NCI-H1436 treated with DMSO at 0.1 percent for 48 hours (cell line): ENCODE data around the gene TMEM132D.

Experiments used
- DNase-seq: peaks from one replicate; lab custom pipeline; 2025; lab: John Stamatoyannopoulos, UW

TMEM132D gene

GRCh38 chr12:129873111-129873832 is 30.6 kb downstream of the TMEM132D start:
- DNase-seq, result no peak

DNA sequence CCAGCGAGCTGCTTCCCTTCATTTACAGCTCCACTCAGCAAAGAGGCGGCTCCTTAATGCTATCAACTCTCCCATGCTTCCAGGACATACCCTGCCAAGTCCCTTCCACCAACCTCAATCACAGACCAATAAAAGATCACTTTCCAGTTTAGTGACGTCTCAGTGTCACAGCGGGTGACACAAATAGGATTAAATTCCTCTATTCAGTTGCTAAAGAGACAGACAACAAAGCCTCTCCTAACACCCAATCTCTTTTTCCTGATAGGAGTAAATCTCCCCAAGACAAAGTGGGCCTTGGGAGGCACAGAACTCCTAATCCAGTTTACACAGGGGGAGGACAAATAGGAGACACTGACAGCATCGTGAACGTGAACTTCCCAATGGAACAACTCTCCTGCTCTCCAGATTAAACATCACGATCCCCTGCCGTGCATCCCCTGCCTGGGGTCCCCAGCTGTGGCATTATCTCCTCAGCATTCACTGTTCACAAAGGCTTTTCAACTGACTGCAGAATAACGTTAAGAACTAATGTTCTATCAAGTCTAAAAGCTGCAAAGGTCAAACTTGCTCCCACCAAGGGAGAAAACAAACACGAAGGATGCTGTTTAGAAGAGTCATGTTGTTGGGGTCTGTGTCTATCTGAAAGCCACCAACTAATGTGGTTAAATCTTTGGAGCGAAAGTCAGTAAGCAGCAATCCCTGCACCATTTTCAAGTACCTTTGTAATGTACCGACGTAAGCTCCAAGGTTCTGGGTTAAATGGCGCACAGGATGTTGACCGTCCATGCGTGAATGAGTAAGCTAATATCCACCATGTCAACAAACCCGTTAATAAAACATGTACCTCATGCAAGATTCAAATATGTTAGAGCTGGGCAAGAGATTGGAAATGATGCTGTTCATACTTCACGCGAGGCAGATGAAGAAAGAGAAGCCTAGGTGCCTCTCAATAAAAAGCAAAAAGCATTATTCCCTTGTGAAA is 31.5 kb downstream of the TMEM132D start:
- DNase-seq, result no peak

GRCh38 chr12:129870796-129871195 is 33.0 kb downstream of the TMEM132D start:
- DNase-seq, result no peak

- DNase-seq, result no peak
Measured at GRCh38 chr12:129870136-129870535, 33.7 kb downstream of the TMEM132D start.

DNA sequence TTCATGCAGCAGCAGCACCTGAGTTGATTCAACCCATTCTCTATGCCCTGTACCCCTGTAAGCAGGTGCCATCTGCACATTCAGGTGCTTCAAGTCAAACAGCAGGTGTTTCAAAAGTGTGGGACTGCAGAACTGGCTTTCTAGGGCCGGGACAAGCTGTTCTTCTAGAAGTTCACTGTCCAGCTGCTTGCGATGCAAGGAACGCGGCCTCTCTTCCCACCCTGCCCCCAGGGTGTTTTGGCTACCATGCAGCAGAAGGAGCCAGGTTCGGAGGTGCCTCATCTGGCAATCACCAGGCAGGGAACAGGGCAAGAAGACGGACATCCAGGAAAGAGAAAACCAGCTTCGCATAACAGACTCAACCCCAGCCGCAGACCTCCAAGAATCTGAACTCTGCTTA is 35.2 kb downstream of the TMEM132D start:
- no peak for DNase-seq

- DNase-seq, result no peak
Measured at GRCh38 chr12:129863938-129864337, 39.9 kb downstream of the TMEM132D start.

DNA sequence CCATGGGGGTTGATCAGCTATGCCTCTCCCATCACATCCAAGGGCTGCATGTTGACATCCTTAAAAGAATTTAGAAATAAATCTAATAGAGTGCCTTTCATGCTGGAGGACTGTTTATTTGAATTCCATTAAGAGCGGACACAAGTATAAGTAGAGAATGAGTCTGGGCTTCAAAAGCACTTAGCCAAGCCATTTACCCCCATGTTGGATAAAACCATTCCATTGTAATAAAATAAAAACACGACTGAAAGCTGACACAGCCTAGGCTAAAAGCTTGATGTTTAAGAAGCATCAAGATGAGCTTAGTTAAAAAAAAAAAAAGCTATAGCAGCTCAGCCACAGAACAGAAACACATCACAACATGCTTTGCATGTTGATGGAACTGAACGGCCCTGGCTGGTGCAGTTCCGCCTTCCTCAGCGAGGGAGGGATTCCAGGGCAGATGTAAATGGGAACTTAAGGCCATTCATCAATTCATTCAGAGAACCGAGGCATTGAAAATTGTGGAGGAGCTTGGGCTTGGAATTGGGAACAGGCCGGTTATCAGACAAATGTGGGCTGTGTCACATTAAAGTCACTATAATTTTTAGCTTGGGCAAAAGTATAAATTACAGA is 41.2 kb downstream of the TMEM132D start:
- no peak for DNase-seq

DNA sequence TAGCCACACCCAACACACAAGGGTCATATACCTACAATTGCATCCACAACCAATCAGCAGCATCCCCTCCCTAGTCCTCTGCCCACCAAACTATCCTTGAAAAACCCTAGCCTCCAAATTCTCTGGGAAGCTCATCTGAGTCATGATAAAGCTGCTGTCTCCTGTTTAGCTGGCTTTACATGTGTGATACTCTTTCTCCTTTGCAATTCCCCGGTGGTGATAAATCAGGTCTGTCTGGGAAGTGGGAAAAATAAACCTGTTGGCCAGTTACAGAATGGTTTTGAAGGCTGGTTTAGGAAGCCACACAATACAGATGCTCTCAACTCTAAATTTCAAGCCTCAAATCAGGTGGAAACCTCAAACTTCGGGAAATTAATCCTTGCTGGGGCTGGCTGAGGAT is 41.9 kb downstream of the TMEM132D start:
- DNase-seq, result no peak

GRCh38 chr12:129854591-129854990 is 49.2 kb downstream of the TMEM132D start:
- DNase-seq, result no peak

DNA sequence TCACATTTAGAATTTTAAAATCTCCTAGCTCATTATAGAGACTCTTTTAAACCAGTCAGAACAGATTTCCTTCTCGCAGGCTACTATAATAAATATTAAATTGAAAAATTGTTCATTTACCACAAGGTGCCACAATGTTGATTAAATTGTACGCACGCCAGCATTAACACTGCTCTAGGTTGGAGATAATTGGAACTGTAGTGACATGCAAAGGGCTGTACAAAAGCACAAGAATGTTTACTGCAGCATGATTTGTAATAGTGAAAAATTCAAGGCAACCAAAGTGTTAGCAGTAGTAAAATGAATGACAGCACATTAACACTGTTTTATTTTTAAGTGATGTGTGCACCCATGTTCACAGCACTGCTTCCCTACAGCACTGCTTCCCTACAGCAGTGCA is 52.5 kb downstream of the TMEM132D start:
- DNase-seq, result no peak

- no peak for DNase-seq
Measured at GRCh38 chr12:129848876-129849275, 54.9 kb downstream of the TMEM132D start.

GRCh38 chr12:129847063-129847462 is 56.8 kb downstream of the TMEM132D start:
- DNase-seq, result no peak

DNA sequence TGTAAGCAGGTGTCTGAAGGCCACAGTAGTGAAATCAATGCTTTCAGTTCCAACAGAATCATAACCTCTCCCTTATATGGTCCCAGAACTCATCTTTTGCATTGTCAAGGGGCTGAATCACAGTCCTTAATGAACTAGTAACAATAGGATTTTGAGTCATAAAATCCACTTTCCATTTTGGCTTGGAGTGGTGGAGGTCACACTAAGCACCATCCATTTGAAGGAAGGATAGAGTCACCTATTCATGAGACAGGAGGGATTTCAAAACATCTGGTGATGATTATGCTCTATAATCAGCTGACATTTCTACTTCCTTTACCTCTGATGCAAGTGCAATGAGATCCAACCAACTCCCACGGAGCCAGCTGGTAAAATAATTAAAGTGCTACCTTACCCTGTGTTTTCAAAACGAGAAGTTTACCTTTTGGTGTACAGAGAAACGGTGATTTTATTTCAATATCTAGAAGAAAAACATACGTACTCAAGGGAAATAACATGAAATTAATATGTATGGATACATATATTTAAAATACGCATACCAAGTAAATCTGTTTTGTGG is 59.1 kb downstream of the TMEM132D start:
- DNase-seq, result no peak

DNA sequence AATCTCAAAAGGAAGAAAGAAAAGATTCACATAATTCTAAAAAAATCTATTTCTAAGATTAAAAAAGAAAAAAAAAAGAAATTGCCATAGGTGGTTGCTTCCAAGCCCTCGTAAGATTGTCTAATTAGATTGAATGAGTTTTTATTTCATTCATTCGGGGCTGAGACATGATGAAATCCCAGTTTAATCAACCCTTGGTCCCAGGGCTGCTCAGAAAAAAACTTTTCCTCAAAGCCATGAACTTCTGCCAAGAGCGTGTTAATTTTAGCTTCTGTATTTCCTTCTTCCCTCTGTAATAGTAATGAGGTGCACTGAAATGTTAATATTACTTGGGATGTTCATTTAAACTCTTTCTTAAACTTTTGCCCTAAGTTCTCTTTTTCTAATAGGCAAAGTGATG is 62.6 kb downstream of the TMEM132D start:
- DNase-seq, result no peak

- DNase-seq, result no peak
Measured at GRCh38 chr12:129840145-129840884, 63.5 kb downstream of the TMEM132D start.

- DNase-seq, result no peak
Measured at GRCh38 chr12:129839679-129840078, 64.1 kb downstream of the TMEM132D start.

DNA sequence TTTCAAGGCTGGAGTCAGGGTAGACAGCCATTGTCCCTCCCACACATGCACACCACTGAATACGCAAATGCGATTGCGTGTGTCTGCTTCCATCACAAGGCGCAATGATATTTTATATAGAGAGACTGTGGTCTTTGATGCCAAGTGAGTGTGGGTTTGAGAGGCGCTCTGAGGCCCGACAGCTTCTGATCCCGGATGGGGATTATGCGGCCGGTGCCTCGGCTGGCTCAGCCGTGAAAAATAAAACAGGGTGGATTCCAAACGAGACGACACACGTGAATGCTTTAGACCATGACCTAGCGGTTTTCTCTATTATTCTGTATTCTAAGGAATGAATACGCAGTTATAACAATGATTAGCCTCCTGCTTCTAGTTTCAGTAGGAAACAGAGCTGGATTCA is 72.5 kb downstream of the TMEM132D start:
- DNase-seq, result no peak

- no peak for DNase-seq
Measured at GRCh38 chr12:129830796-129831195, 73.0 kb downstream of the TMEM132D start.

DNA sequence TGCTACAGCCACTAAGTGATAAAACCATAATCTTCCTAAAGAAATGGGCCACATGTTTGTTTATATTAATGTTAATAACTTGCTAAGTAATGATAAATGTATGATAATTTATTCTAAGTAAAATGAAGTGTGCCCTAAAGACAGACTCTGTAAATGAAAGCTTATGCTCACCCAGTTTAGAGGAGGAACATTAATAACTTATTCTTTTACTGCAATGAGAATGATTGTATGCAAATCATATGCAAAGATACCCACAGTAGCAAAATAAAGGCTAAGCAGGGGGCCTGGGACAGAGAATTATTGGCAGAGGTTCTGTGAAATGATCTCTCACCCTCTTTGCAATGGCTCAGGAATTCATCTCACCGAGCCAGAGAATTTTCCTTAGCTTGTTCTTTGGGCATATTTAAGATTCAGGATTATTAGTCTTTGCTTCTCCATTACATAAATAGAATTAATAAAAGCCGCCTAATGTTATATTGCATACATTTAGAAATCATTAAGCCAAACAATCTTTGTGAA is 75.9 kb downstream of the TMEM132D start:
- DNase-seq, result no peak

GRCh38 chr12:129827102-129827865 is 76.5 kb downstream of the TMEM132D start:
- DNase-seq, result no peak

- DNase-seq, result no peak
Measured at GRCh38 chr12:129826273-129826672, 77.6 kb downstream of the TMEM132D start.
